Measurements from ENCODE around the gene KRTAP20-4. TPM values are rescaled to one million over a fixed set of nuclear protein-coding genes. Genes with fewer than 3 reads are reported as not detected.

The KRTAP20-4 gene
- total and polyA plus RNA-seq, 4 donors: not detected

DNA sequence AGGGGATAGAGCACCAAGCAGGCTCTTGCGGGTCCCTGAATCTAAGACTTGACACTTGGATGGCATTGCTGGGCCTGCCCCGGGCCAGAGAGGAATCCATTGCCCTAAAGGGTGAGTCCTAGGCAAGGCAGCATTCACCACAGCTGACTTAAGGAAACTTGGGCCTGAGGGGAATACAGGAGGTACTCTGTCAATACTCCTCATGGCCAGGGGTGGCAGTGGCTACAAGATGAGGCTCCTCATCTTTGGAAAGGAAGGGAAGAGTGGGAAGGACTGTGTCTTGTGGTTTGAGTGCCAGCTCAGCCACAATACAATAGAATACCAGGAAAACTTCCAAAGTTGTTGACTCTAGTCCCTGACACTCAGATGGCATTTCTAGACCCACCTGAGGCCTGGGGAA is 14.5 kb upstream of the KRTAP20-4 start:
- 73% methylated on average over 2 of the region's 2 CpGs for WGBS

GRCh38 chr21:30612132-30612531 is 8.3 kb upstream of the KRTAP20-4 start:
- H3K36me3 ChIP-seq (ENCODE audit: control insufficient read depth in 4 of 4, insufficient read depth in 3 of 4, low read depth in 1 of 4, low read length in 3 of 4): no peaks in the 10 kb centered on the region
- DNase-seq (ENCODE audit: low spot score): no peak
- H3K27me3 ChIP-seq (ENCODE audit: control insufficient read depth in 4 of 4, insufficient read depth in 4 of 4, low read length in 3 of 4): no peaks in the 10 kb centered on the region
- no peak overlapping the region for H3K27ac ChIP-seq (ENCODE audit: low read depth in 1 of 2, low read length in 2 of 2)
- TF ChIP-seq, protein P1, sequence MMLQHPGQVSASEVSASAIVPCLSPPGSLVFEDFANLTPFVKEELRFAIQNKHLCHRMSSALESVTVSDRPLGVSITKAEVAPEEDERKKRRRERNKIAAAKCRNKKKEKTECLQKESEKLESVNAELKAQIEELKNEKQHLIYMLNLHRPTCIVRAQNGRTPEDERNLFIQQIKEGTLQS (IDR thresholded peaks at IDR 0.05): no peak
- TF ChIP-seq, protein P2, sequence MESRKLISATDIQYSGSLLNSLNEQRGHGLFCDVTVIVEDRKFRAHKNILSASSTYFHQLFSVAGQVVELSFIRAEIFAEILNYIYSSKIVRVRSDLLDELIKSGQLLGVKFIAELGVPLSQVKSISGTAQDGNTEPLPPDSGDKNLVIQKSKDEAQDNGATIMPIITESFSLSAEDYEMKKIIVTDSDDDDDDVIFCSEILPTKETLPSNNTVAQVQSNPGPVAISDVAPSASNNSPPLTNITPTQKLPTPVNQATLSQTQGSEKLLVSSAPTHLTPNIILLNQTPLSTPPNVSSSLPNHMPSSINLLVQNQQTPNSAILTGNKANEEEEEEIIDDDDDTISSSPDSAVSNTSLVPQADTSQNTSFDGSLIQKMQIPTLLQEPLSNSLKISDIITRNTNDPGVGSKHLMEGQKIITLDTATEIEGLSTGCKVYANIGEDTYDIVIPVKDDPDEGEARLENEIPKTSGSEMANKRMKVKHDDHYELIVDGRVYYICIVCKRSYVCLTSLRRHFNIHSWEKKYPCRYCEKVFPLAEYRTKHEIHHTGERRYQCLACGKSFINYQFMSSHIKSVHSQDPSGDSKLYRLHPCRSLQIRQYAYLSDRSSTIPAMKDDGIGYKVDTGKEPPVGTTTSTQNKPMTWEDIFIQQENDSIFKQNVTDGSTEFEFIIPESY (IDR thresholded peaks at IDR 0.05): no peak
- TF ChIP-seq HNF4A (conservative IDR thresholded peaks at IDR 0.05) (no peak), YY1 (IDR thresholded peaks at IDR 0.05) (no peak), SP1 (IDR thresholded peaks at IDR 0.05) (no peak), RAD21 (IDR thresholded peaks at IDR 0.05) (no peak), TAF1 (conservative IDR thresholded peaks at IDR 0.05) (no peak), RXRA (IDR thresholded peaks at IDR 0.05) (no peak), FOXA2 (IDR thresholded peaks at IDR 0.05) (no peak), NR2F2 (IDR thresholded peaks at IDR 0.05) (no peak), JUND (IDR thresholded peaks at IDR 0.05) (no peak), GABPA (IDR thresholded peaks at IDR 0.05 in 1 of 2, conservative IDR thresholded peaks at IDR 0.05 in 1 of 2) (no peak), HNF4G (IDR thresholded peaks at IDR 0.05) (no peak), FOXA1 (IDR thresholded peaks at IDR 0.05) (no peak), EGR1 (IDR thresholded peaks at IDR 0.05; ENCODE audit: low read depth in 2 of 2) (no peak)
- TF ChIP-seq, protein P3, sequence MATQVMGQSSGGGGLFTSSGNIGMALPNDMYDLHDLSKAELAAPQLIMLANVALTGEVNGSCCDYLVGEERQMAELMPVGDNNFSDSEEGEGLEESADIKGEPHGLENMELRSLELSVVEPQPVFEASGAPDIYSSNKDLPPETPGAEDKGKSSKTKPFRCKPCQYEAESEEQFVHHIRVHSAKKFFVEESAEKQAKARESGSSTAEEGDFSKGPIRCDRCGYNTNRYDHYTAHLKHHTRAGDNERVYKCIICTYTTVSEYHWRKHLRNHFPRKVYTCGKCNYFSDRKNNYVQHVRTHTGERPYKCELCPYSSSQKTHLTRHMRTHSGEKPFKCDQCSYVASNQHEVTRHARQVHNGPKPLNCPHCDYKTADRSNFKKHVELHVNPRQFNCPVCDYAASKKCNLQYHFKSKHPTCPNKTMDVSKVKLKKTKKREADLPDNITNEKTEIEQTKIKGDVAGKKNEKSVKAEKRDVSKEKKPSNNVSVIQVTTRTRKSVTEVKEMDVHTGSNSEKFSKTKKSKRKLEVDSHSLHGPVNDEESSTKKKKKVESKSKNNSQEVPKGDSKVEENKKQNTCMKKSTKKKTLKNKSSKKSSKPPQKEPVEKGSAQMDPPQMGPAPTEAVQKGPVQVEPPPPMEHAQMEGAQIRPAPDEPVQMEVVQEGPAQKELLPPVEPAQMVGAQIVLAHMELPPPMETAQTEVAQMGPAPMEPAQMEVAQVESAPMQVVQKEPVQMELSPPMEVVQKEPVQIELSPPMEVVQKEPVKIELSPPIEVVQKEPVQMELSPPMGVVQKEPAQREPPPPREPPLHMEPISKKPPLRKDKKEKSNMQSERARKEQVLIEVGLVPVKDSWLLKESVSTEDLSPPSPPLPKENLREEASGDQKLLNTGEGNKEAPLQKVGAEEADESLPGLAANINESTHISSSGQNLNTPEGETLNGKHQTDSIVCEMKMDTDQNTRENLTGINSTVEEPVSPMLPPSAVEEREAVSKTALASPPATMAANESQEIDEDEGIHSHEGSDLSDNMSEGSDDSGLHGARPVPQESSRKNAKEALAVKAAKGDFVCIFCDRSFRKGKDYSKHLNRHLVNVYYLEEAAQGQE (IDR thresholded peaks at IDR 0.05): no peak
- TF ChIP-seq, protein P4, sequence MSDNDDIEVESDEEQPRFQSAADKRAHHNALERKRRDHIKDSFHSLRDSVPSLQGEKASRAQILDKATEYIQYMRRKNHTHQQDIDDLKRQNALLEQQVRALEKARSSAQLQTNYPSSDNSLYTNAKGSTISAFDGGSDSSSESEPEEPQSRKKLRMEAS (IDR thresholded peaks at IDR 0.05): no peak
- TF ChIP-seq, protein P5, sequence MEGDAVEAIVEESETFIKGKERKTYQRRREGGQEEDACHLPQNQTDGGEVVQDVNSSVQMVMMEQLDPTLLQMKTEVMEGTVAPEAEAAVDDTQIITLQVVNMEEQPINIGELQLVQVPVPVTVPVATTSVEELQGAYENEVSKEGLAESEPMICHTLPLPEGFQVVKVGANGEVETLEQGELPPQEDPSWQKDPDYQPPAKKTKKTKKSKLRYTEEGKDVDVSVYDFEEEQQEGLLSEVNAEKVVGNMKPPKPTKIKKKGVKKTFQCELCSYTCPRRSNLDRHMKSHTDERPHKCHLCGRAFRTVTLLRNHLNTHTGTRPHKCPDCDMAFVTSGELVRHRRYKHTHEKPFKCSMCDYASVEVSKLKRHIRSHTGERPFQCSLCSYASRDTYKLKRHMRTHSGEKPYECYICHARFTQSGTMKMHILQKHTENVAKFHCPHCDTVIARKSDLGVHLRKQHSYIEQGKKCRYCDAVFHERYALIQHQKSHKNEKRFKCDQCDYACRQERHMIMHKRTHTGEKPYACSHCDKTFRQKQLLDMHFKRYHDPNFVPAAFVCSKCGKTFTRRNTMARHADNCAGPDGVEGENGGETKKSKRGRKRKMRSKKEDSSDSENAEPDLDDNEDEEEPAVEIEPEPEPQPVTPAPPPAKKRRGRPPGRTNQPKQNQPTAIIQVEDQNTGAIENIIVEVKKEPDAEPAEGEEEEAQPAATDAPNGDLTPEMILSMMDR (IDR thresholded peaks at IDR 0.05; ENCODE audit: low read depth, low read length, missing input control): no peak
- no peaks in the 10 kb centered on the region for H3K9me3 ChIP-seq (ENCODE audit: control insufficient read depth in 4 of 4, low read length in 3 of 4)
- whole genome bisulfite sequencing: 84% methylated on average over 2 of the region's 2 CpGs
- H3K4me3 ChIP-seq (ENCODE audit: low read depth in 1 of 3, low read length in 3 of 3): no peak overlapping the region
- H3K4me1 ChIP-seq (ENCODE audit: control insufficient read depth in 4 of 4, insufficient read depth in 4 of 4, low read length in 3 of 4): no peaks in the 10 kb centered on the region
- no peak overlapping the region for H3K9ac ChIP-seq (ENCODE audit: low read depth in 1 of 2, low read length in 2 of 2)

More for the DNA sequence above, 14.5 kb upstream of the KRTAP20-4 start:
- Histone ChIP-seq H3K9me3 (ENCODE audit: control insufficient read depth in 4 of 4, low read length in 3 of 4) (no peaks in the 10 kb centered on the region), H3K27ac (ENCODE audit: low read depth in 1 of 2, low read length in 2 of 2) (no peak overlapping the region), H3K4me1 (ENCODE audit: control insufficient read depth in 4 of 4, insufficient read depth in 4 of 4, low read length in 3 of 4) (no peaks in the 10 kb centered on the region), H3K9ac (ENCODE audit: low read depth in 1 of 2, low read length in 2 of 2) (no peak overlapping the region), H3K4me3 (ENCODE audit: low read depth in 1 of 3, low read length in 3 of 3) (no peak overlapping the region), H3K36me3 (ENCODE audit: control insufficient read depth in 4 of 4, insufficient read depth in 3 of 4, low read depth in 1 of 4, low read length in 3 of 4) (no peaks in the 10 kb centered on the region), H3K27me3 (ENCODE audit: control insufficient read depth in 4 of 4, insufficient read depth in 4 of 4, low read length in 3 of 4) (no peaks in the 10 kb centered on the region)
- DNase-seq (ENCODE audit: low spot score): no peak
- TF ChIP-seq RAD21 (IDR thresholded peaks at IDR 0.05) (no peak), SP1 (IDR thresholded peaks at IDR 0.05) (no peak), YY1 (IDR thresholded peaks at IDR 0.05) (no peak), NR2F2 (IDR thresholded peaks at IDR 0.05) (no peak), FOXA2 (IDR thresholded peaks at IDR 0.05) (no peak)
- TF ChIP-seq, protein P2 (IDR thresholded peaks at IDR 0.05): no peak
